GM19193 (cell line): ENCODE results near the gene OR56B1.

Experiments used
- POLR2A ChIP-seq: IDR thresholded peaks from 4 replicates; pipeline ENCODE4 v1.6.1; 2011; ENCODE audit not compliant: insufficient read depth, insufficient read length; ENCODE audit errors: extremely low read depth

The OR56B1 gene, protein sequence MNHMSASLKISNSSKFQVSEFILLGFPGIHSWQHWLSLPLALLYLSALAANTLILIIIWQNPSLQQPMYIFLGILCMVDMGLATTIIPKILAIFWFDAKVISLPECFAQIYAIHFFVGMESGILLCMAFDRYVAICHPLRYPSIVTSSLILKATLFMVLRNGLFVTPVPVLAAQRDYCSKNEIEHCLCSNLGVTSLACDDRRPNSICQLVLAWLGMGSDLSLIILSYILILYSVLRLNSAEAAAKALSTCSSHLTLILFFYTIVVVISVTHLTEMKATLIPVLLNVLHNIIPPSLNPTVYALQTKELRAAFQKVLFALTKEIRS

DNA sequence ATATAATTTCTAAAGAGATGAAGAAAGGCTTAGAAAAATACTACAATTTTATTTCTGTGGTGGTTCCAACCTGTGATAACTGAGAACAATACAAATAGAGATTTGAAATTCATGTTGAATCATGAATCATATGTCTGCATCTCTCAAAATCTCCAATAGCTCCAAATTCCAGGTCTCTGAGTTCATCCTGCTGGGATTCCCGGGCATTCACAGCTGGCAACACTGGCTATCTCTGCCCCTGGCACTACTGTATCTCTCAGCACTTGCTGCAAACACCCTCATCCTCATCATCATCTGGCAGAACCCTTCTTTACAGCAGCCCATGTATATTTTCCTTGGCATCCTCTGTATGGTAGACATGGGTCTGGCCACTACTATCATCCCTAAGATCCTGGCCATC lies at the start of gene OR56B1:
Gene OR56B1, plus strand, starts transcription at position 53 of the 400 bp plus-strand sequence. Its CDS starts 69 bp downstream, at position 122.
- TF ChIP-seq POLR2A, result no peak

DNA sequence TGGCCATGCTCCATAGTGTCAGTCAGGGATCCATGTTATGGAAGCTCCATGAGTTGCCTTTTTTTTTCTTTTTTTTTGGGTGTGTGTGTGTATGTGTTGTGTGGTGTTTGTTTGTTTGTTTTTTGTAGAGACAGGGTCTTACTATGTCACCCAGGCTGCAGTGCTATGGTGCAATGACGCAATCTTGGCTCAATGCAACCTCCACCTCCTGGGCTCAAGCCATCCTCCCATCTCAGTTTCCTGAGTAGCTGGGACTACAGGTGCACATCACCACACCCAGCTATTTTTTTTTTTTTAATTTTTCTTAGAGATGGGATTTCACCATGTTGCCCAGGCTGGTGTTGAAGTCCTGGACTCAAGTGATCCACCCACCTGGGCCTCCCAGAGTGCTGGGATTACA lies 47.8 kb upstream of the OR56B1 start:
- TF ChIP-seq POLR2A, result no peak

DNA sequence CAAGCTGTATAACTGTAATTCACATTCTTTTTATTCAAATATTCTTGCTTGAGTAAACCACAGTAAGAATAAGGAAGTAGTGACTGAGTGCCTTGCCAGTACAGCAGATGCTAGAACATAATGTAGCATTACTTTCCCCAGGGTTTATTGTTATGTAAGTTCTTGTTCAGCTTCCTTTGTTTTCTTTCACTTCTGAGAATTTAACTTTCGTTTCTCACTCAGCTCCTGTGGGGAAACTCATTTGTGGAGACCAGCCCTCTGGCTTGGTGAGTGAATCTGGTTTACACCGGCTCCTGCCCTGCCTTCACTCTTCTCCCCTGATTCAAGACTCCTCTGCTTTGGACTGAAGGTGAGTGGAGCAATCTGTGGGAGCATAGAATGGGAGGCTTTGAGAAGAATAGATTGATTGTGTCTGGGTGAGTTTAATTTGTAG lies 46.7 kb upstream of the OR56B1 start, which contains the start of gene TRIM22:
Gene TRIM22, plus strand, starts transcription at position 240 of the 433 bp plus-strand sequence. CDS start 6,443 bp downstream, outside the sequence.
- peak; percentile 65 for TF ChIP-seq POLR2A

DNA sequence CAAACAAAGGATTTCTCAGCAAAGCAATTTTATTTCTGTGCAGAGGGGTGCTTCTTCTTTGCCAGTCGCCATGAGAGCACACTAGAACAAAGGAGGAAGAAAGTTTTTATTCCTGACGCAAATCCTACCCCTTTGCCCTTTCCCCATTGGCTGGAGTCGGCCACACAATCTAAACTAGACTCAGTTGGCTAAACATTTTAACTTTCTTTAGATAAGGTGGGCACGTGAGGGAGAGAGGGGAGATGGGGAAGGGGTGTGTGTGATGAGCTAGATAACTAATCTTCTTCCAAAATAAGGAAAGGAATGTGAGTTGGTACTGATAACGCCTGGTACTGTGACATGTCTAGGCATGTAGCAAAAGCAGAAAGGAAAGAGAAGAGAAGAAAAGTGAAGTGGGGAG lies 46.0 kb upstream of the OR56B1 start:
- no peak for TF ChIP-seq POLR2A

DNA sequence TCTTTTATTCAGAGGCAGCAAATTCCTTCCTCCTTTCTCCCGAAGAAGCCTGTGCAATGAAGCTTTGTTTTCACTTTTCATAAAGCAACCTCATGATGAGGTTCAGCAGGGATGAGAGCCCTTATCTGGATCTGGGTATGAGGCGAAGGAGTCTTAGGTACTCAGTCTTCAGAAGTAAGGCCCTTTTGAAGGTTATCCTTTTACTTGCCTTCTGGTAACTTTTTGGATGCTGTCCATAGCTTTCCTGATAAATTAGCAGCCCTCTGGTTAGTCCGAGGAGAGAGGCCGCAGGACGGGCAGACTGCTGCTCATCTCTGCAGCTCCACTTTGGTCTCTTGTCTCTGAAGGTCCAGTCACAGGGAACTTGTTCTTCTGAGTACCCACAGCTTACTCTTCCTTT lies 45.5 kb upstream of the OR56B1 start:
- TF ChIP-seq POLR2A, result no peak

DNA sequence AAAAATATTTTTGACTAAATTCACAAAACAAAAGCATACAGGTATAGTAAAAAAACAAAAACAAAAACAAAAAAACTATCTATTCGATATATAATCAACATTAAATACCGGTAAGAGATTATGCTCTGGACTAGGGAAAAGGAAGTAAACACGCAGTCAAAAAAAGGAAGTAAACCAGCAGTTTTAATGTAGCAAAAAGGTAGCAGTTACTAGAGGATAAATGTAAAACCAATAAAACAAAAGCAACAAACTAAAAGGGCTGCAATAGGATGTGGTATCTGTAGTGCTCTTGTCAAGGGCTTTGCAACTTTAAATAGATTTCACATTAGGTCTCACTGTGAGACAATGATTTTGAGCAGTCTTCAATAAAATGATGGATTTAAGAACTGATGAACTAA lies 44.3 kb upstream of the OR56B1 start:
- TF ChIP-seq POLR2A, result no peak

DNA sequence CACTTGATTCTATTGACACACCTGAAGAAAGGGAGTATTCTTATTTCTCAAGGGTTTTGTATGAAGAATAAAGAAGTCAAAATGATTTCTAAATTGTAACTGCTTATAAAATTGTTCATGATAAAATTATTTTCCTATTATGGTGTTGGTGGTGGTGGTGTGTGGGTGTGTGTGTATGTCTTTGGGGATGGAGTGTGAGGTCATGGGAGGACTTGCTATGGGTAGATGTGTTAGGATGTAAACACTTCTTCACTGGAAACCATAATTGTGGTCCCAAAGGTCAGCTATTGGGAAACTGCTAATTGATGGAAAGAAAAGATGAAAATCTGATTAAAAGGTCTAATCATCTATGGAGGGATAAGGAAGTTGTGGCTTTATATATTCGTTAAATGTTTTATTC lies 41.6 kb upstream of the OR56B1 start:
- no peak for TF ChIP-seq POLR2A

DNA sequence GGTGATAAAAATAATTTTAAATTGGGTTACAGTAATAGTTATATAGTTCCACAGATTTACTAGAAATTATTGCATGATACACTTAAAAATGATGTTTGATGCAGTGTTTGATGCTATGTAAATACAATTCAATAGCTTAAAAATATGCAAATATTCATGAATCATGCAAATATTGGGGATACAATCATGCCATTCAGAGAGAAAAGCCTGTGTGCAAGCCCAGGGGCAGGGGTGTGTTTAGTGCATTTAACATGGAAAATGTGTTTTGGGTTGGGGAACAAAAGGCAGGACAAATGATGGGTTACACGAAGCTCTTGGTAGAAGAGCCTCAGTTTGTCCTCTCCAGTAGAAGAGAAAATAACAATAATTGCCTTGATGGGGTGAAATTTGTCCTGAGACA lies 40.7 kb upstream of the OR56B1 start:
- TF ChIP-seq POLR2A, result no peak

DNA sequence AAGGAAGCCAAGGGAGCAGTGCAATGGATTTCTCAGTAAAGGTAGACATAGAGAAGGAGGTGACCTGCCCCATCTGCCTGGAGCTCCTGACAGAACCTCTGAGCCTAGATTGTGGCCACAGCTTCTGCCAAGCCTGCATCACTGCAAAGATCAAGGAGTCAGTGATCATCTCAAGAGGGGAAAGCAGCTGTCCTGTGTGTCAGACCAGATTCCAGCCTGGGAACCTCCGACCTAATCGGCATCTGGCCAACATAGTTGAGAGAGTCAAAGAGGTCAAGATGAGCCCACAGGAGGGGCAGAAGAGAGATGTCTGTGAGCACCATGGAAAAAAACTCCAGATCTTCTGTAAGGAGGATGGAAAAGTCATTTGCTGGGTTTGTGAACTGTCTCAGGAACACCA lies 40.0 kb upstream of the OR56B1 start:
- TF ChIP-seq POLR2A, result no peak

DNA sequence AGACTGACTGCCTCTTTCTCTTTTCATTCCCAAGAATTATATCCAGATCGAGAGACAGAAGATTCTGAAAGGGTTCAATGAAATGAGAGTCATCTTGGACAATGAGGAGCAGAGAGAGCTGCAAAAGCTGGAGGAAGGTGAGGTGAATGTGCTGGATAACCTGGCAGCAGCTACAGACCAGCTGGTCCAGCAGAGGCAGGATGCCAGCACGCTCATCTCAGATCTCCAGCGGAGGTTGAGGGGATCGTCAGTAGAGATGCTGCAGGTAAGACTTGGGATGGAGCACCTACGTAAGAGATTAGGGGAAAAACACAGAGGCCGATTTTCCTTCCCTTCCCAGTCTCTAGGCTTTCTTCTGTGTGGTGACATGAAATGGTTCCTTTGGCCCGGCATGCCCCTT lies 38.0 kb upstream of the OR56B1 start:
- TF ChIP-seq POLR2A, result no peak

DNA sequence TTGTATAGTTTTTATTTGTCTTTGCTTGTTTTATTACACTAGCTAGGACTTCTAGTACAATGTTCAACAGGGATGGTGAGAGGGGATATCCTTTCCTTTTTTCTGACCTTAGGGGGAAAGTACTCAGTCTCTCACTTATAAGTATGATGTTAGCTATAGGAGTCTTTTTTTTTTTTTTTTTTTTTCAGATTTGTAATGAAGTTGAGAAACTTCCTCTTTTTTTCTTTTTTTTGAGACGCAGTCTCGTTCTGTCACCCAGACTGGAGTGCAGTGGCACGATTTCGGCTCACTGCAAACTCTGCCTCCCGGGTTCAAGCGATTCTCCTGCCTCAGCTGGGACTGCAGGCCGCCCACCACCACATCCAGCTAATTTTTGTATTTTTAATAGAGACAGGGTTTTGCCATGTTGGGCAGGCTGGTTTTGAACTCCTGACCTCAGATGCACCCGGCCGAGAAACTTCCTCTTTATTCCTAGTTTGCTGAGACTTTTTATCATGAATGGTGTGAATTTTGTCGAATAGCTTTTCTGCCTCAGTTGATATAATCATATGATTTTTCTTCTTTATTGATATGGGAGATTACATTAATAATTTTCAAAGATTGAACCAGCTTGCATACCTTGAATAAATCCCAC lies 35.7 kb upstream of the OR56B1 start:
- no peak for TF ChIP-seq POLR2A

DNA sequence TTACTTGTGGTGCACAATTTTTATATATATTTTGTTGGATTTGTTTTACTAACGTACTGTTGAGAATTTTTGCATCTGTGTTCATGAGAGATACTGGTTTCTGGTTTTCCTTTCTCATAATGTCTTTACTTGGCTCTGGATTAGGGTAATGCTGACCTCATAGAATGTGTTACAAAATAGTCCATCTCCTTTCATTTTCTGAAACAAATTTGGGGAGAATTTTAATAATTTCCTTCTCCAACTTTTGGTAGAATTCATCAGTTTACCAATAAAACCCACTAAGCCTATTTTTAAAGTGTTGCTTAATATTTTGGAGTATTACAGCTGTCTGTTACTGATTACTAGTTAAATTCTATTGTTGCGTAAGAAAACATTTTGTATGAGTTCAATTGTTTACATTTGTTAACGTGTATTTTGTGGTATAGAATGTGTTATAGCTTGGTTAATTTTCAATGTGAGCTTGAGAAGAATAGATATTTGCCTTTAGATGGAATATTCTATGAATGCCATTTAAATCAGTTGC lies 35.1 kb upstream of the OR56B1 start:
- no peak for TF ChIP-seq POLR2A

DNA sequence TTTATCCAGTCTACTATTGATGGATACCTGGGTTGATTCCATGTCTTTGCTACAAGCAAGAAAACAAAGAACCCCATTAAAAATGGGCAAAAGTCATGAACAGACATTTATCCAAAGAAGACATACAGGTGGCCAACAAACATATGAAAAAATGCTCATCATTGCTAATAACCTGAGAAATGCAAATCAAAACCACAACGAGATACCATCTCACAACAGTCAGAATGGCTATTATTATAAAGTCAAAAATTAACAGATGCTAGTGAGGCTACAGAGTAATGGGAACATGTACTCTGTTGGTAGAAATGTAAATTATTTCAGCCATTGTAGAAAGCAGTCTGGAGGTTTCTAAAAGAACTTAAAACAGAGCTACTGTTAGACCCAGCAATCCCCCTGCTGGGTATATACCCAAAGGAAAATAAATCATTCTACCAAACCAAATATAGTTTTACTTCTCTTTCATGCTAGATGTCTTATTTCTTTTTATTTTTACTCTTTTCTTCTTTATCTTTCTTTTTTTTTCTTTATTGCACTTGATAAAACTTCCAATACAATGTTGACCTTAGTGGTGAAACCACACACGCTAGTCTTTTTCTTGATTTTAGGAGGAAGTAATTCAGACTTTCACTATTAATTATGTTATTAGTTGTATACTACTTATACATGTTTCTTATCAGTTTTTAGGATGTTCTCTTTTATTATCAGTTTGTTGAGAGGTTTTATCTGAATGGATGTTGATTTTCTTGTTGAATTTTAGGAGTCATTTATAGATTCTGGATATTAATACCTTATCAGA lies 32.3 kb upstream of the OR56B1 start:
- TF ChIP-seq POLR2A, result no peak

DNA sequence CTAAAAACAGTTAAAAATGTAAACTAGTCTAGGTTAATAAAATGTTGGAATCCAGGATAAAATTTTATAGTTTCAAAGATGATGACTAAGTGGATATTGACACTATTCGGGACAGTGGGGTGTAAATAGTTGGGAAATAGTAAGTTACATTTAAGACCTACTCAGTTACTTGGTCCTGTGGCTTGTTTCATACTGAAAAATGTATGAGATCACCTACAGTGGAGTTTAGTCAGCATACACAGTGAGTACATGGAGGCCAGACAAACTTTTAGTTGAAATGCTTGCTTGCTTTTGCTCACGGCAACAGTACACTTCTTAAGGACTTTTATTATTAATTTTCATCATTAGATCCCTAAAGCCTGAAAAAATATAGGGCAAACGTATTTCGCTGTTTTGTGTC lies 30.6 kb upstream of the OR56B1 start:
- TF ChIP-seq POLR2A, result no peak

DNA sequence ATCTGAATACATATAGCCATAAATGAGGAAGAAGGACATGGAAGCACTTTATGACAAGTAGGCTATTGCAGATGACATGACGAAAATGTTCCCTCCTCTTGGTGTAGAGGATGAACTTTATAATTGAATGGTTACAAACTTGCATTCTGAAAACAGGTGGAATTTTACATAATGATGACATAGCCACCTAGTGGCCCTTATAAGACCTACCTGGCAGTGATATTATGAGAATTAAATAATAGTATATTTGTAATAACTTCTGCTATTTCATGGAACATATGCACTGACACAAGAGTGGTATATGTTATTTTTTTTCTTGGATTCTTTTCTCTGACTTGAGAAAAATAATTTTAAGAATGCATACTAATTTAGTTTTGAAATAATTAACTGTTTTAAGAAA lies 23.7 kb upstream of the OR56B1 start:
- TF ChIP-seq POLR2A, result no peak
